Measurements from ENCODE around the gene NXPH1.

- TF ChIP-seq EZH2 (IDR thresholded peaks at IDR 0.05; ENCODE audit: low read depth, unreplicated experiment) = no peak
- TF ChIP-seq, protein P1, sequence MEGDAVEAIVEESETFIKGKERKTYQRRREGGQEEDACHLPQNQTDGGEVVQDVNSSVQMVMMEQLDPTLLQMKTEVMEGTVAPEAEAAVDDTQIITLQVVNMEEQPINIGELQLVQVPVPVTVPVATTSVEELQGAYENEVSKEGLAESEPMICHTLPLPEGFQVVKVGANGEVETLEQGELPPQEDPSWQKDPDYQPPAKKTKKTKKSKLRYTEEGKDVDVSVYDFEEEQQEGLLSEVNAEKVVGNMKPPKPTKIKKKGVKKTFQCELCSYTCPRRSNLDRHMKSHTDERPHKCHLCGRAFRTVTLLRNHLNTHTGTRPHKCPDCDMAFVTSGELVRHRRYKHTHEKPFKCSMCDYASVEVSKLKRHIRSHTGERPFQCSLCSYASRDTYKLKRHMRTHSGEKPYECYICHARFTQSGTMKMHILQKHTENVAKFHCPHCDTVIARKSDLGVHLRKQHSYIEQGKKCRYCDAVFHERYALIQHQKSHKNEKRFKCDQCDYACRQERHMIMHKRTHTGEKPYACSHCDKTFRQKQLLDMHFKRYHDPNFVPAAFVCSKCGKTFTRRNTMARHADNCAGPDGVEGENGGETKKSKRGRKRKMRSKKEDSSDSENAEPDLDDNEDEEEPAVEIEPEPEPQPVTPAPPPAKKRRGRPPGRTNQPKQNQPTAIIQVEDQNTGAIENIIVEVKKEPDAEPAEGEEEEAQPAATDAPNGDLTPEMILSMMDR (conservative IDR thresholded peaks at IDR 0.05; ENCODE audit: low read depth in 2 of 2) = no peak
- no peak for TF ChIP-seq POLR2AphosphoS5 (IDR thresholded peaks at IDR 0.05; ENCODE audit: low read depth)
- no peak for TF ChIP-seq EZH2phosphoT487 (IDR thresholded peaks at IDR 0.05; ENCODE audit: unreplicated experiment)
Observed at GRCh38 chr7:8411103-8411502, 22.3 kb upstream of the NXPH1 start.
